GM23338 (cell line): ENCODE data around the gene IGF1R. TPM values are rescaled to one million over a fixed set of nuclear protein-coding genes. Genes with fewer than 3 reads are reported as not detected.

Experiments used
- ATAC-seq: fragments of 200-7000 bp; cut with Tn5 transposase; 3 replicates; pipeline ENCODE4 v1.9.1; 2020
- DNase-seq: peaks from one replicate; pipeline ENCODE4 v3.0.0-alpha.2; 2015; ENCODE audit warnings: low spot score
- H2AFZ ChIP-seq: fragments of 200-600 bp; sonication (generic); 2 replicates; pipeline ENCODE4 v1.8.0; 2016; ENCODE audit warnings: antibody characterized with exemption, mild to moderate bottlenecking, moderate library complexity
- H3F3A ChIP-seq: fragments of 200-600 bp; sonication (generic); replicated peaks from 2 replicates; pipeline ENCODE4 v1.8.0; 2017; ENCODE audit warnings: antibody characterized with exemption, mixed run types, low read depth
- H3K27ac ChIP-seq: fragments of 200-600 bp; sonication (generic); 2 replicates; pipeline ENCODE4 v1.6.1; 2016; ENCODE audit warnings: low read depth
- H3K27me3 ChIP-seq: fragments of 200-600 bp; sonication (generic); 2 replicates; pipeline ENCODE4 v1.8.0; 2016; ENCODE audit warnings: mild to moderate bottlenecking, mixed run types, moderate library complexity; ENCODE audit not compliant: insufficient read depth
- H3K36me3 ChIP-seq: fragments of 200-600 bp; sonication (generic); 2 replicates; pipeline ENCODE4 v1.8.0; 2016; ENCODE audit warnings: mild to moderate bottlenecking; ENCODE audit not compliant: insufficient read depth
- H3K4me1 ChIP-seq: fragments of 200-600 bp; sonication (generic); 2 replicates; pipeline ENCODE4 v1.8.0; 2016; ENCODE audit warnings: mild to moderate bottlenecking, moderate library complexity; ENCODE audit not compliant: insufficient read depth
- H3K4me2 ChIP-seq: fragments of 200-600 bp; sonication (generic); 2 replicates; pipeline ENCODE4 v1.7.1; 2017; ENCODE audit warnings: mixed run types
- H3K4me3 ChIP-seq: fragments of 200-600 bp; sonication (generic); 2 replicates; pipeline ENCODE4 v1.6.1; 2016; ENCODE audit warnings: mixed run types
- H3K79me2 ChIP-seq: fragments of 200-600 bp; sonication (generic); replicated peaks from 2 replicates; pipeline ENCODE4 v1.8.0; 2017; ENCODE audit warnings: mild to moderate bottlenecking; ENCODE audit not compliant: insufficient read depth
- H3K9me2 ChIP-seq: fragments of 200-600 bp; sonication (generic); 2 replicates; pipeline ENCODE4 v1.8.0; 2017; ENCODE audit not compliant: insufficient read depth
- H4K20me1 ChIP-seq: fragments of 200-600 bp; sonication (generic); replicated peaks from 2 replicates; pipeline ENCODE4 v1.8.0; 2017; ENCODE audit warnings: mild to moderate bottlenecking; ENCODE audit not compliant: insufficient read depth
- H3K27ac Mint-ChIP-seq: 2 replicates; pipeline ENCODE4 v1.8.0; 2020; ENCODE audit warnings: inconsistent platforms, mild to moderate bottlenecking, moderate library complexity, mixed read lengths
- H3K27me3 Mint-ChIP-seq: 3 replicates; pipeline ENCODE4 v1.8.0; 2022; ENCODE audit warnings: low read depth, mild to moderate bottlenecking, moderate library complexity, mixed read lengths, inconsistent platforms; ENCODE audit not compliant: insufficient read depth, poor library complexity
- H3K36me3 Mint-ChIP-seq: 3 replicates; pipeline ENCODE4 v1.8.0; 2021; ENCODE audit warnings: low read depth, mild to moderate bottlenecking, inconsistent platforms, moderate library complexity, mixed read lengths
- H3K4me1 Mint-ChIP-seq: 3 replicates; pipeline ENCODE4 v1.8.0; 2020; ENCODE audit warnings: mild to moderate bottlenecking, inconsistent platforms, mixed read lengths
- H3K4me3 Mint-ChIP-seq: 3 replicates; pipeline ENCODE4 v1.8.0; 2021; ENCODE audit warnings: moderate library complexity, mild to moderate bottlenecking, inconsistent platforms, mixed read lengths
- H3K9me3 Mint-ChIP-seq: 3 replicates; pipeline ENCODE4 v1.8.0; 2020; ENCODE audit warnings: moderate library complexity, mild to moderate bottlenecking, inconsistent platforms, mixed read lengths
- CTCF ChIP-seq, 2 experiments: fragments of 200-600 bp in 1 of 2; sonication (generic) in 1 of 2; conservative IDR thresholded peaks; 2 replicates each; pipeline versions ENCODE4 v1.5.1 to v1.6.1; 2016 to 2017; ENCODE audit warnings: antibody characterized with exemption in 2 of 2, low read depth in 2 of 2, mild to moderate bottlenecking in 2 of 2, moderate library complexity in 1 of 2
- EZH2 ChIP-seq: fragments of 200-600 bp; sonication (generic); IDR thresholded peaks from one replicate; pipeline ENCODE4 v1.8.0; 2017; ENCODE audit warnings: antibody characterized with exemption, mild to moderate bottlenecking, low read depth; ENCODE audit not compliant: unreplicated experiment
- EZH2phosphoT487 ChIP-seq: fragments of 200-600 bp; sonication (generic); IDR thresholded peaks from one replicate; pipeline ENCODE4 v1.8.1; 2018; ENCODE audit warnings: antibody characterized with exemption; ENCODE audit not compliant: unreplicated experiment
- JUNB ChIP-seq: IDR thresholded peaks from one replicate; pipeline ENCODE4 v1.6.1; 2016; ENCODE audit warnings: antibody characterized with exemption; ENCODE audit not compliant: unreplicated experiment
- NANOG ChIP-seq: IDR thresholded peaks from 2 replicates; pipeline ENCODE4 v1.6.1; 2016; ENCODE audit warnings: antibody characterized with exemption, borderline replicate concordance
- POLR2AphosphoS5 ChIP-seq: IDR thresholded peaks from 2 replicates; pipeline ENCODE4 v1.6.1; 2016; ENCODE audit warnings: antibody characterized with exemption, low read depth
- REST ChIP-seq: IDR thresholded peaks from one replicate; pipeline ENCODE4 v1.6.1; 2018; ENCODE audit warnings: antibody characterized with exemption; ENCODE audit not compliant: unreplicated experiment
- STAT1 ChIP-seq: IDR thresholded peaks from one replicate; pipeline ENCODE4 v1.6.1; 2016; ENCODE audit warnings: antibody characterized with exemption; ENCODE audit not compliant: unreplicated experiment
- polyA plus RNA-seq: library from polyadenylated mRNA; unstranded; fragments of >200 nt; fragmentation: Nextera tagmentation; extraction: Ambion mirVana; gene quantifications from 2 replicates; pipeline ENCODE4 v1.2.1, GENCODE V29; 2016
- total RNA-seq: library from RNA; depleted of rRNA; stranded (reverse); fragments of >200 nt; shearing (Covaris generic); gene quantifications from 2 replicates; pipeline ENCODE4 v1.2.3, GENCODE V29; 2014
- TF ChIP-seq, protein P1 (sequence below): IDR thresholded peaks from 2 replicates; pipeline ENCODE4 v1.6.1; 2016; ENCODE audit warnings: antibody characterized with exemption
- TF ChIP-seq, protein P2 (sequence below): fragments of 250-450 bp; sonication (Bioruptor Pico); IDR thresholded peaks from 2 replicates; pipeline ENCODE4 v1.5.0; 2020; ENCODE audit warnings: mild to moderate bottlenecking, moderate library complexity

Gene IGF1R
- total and polyA plus RNA-seq, 2 experiments from 2014 or later, result 20.4 to 92.2 TPM

- H3K27ac ChIP-seq, result no peak overlapping the region
- no peak for TF ChIP-seq CTCF (conservative IDR thresholded peaks at IDR 0.05; ENCODE audit: low read depth in 2 of 2)
- TF ChIP-seq, protein P1, sequence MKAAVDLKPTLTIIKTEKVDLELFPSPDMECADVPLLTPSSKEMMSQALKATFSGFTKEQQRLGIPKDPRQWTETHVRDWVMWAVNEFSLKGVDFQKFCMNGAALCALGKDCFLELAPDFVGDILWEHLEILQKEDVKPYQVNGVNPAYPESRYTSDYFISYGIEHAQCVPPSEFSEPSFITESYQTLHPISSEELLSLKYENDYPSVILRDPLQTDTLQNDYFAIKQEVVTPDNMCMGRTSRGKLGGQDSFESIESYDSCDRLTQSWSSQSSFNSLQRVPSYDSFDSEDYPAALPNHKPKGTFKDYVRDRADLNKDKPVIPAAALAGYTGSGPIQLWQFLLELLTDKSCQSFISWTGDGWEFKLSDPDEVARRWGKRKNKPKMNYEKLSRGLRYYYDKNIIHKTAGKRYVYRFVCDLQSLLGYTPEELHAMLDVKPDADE, result no peak
- TF ChIP-seq NANOG, result no peak
- TF ChIP-seq REST, result no peak
- no peak for TF ChIP-seq STAT1
- TF ChIP-seq, protein P2, sequence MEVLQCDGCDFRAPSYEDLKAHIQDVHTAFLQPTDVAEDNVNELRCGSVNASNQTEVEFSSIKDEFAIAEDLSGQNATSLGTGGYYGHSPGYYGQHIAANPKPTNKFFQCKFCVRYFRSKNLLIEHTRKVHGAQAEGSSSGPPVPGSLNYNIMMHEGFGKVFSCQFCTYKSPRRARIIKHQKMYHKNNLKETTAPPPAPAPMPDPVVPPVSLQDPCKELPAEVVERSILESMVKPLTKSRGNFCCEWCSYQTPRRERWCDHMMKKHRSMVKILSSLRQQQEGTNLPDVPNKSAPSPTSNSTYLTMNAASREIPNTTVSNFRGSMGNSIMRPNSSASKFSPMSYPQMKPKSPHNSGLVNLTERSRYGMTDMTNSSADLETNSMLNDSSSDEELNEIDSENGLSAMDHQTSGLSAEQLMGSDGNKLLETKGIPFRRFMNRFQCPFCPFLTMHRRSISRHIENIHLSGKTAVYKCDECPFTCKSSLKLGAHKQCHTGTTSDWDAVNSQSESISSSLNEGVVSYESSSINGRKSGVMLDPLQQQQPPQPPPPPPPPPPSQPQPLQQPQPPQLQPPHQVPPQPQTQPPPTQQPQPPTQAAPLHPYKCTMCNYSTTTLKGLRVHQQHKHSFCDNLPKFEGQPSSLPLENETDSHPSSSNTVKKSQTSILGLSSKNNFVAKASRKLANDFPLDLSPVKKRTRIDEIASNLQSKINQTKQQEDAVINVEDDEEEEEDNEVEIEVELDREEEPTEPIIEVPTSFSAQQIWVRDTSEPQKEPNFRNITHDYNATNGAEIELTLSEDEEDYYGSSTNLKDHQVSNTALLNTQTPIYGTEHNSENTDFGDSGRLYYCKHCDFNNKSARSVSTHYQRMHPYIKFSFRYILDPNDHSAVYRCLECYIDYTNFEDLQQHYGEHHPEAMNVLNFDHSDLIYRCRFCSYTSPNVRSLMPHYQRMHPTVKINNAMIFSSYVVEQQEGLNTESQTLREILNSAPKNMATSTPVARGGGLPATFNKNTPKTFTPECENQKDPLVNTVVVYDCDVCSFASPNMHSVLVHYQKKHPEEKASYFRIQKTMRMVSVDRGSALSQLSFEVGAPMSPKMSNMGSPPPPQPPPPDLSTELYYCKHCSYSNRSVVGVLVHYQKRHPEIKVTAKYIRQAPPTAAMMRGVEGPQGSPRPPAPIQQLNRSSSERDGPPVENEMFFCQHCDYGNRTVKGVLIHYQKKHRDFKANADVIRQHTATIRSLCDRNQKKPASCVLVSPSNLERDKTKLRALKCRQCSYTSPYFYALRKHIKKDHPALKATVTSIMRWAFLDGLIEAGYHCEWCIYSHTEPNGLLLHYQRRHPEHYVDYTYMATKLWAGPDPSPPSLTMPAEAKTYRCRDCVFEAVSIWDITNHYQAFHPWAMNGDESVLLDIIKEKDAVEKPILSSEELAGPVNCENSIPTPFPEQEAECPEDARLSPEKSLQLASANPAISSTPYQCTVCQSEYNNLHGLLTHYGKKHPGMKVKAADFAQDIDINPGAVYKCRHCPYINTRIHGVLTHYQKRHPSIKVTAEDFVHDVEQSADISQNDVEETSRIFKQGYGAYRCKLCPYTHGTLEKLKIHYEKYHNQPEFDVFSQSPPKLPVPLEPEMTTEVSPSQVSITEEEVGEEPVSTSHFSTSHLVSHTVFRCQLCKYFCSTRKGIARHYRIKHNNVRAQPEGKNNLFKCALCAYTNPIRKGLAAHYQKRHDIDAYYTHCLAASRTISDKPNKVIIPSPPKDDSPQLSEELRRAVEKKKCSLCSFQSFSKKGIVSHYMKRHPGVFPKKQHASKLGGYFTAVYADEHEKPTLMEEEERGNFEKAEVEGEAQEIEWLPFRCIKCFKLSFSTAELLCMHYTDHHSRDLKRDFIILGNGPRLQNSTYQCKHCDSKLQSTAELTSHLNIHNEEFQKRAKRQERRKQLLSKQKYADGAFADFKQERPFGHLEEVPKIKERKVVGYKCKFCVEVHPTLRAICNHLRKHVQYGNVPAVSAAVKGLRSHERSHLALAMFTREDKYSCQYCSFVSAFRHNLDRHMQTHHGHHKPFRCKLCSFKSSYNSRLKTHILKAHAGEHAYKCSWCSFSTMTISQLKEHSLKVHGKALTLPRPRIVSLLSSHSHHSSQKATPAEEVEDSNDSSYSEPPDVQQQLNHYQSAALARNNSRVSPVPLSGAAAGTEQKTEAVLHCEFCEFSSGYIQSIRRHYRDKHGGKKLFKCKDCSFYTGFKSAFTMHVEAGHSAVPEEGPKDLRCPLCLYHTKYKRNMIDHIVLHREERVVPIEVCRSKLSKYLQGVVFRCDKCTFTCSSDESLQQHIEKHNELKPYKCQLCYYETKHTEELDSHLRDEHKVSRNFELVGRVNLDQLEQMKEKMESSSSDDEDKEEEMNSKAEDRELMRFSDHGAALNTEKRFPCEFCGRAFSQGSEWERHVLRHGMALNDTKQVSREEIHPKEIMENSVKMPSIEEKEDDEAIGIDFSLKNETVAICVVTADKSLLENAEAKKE, result no peak
- TF ChIP-seq JUNB, result no peak
- TF ChIP-seq EZH2, result no peak
- TF ChIP-seq EZH2phosphoT487, result no peak
- TF ChIP-seq POLR2AphosphoS5, result no peak
- no peaks in the 10 kb centered on the region for H3K27me3 ChIP-seq
- H3K4me1 ChIP-seq, result no peaks in the 10 kb centered on the region
- no peak overlapping the region for H3K4me3 ChIP-seq
- Mint-ChIP-seq H3K27ac (no peak overlapping the region), H3K4me3 (no peak overlapping the region), H3K36me3 (peaks cover 20% of the 10 kb centered on the region), H3K9me3 (no peaks in the 10 kb centered on the region; the same call in 1 of the 3 replicates), H3K27me3 (peaks cover 21% of the 10 kb centered on the region), H3K4me1 (peaks cover 9% of the 10 kb centered on the region; the same call in 2 of the 3 replicates)
- H4K20me1 ChIP-seq, result no peaks in the 10 kb centered on the region; the same call in 1 of the 2 replicates
- ATAC-seq, result peak; percentile 51
- H3K36me3 ChIP-seq, result peaks cover 10% of the 10 kb centered on the region
- no peak overlapping the region for H3K4me2 ChIP-seq
- no peaks in the 10 kb centered on the region for H3F3A ChIP-seq
- H2AFZ ChIP-seq, result no peak overlapping the region
- no peaks in the 10 kb centered on the region for H3K79me2 ChIP-seq
- H3K9me2 ChIP-seq, result no peaks in the 10 kb centered on the region
- DNase-seq, result no peak
Observed at GRCh38 chr15:98966091-98966787, 317.9 kb downstream of the IGF1R start.
